Skin of body (tissue), 2 donors: ENCODE data around the gene TC2N. TPM values are rescaled to one million over a fixed set of nuclear protein-coding genes. Genes with fewer than 3 reads are reported as not detected.
"Not testable (repeated sequence)": the region's sequence is repeated elsewhere in the genome, so short reads cannot be mapped to it uniquely, and the experiment has no call there.

Experiments
- DNase-seq: peaks from one replicate; lab custom pipeline; 2025; lab: John Stamatoyannopoulos, UW
- total RNA-seq: library from RNA; depleted of rRNA; stranded (reverse); fragments of >200 nt; gene quantifications from one replicate; pipeline ENCODE4 v1.2.3, GENCODE V29; 2014

TC2N gene
- total RNA-seq, 1 donor from 2014 or later: 20.2 TPM

DNA sequence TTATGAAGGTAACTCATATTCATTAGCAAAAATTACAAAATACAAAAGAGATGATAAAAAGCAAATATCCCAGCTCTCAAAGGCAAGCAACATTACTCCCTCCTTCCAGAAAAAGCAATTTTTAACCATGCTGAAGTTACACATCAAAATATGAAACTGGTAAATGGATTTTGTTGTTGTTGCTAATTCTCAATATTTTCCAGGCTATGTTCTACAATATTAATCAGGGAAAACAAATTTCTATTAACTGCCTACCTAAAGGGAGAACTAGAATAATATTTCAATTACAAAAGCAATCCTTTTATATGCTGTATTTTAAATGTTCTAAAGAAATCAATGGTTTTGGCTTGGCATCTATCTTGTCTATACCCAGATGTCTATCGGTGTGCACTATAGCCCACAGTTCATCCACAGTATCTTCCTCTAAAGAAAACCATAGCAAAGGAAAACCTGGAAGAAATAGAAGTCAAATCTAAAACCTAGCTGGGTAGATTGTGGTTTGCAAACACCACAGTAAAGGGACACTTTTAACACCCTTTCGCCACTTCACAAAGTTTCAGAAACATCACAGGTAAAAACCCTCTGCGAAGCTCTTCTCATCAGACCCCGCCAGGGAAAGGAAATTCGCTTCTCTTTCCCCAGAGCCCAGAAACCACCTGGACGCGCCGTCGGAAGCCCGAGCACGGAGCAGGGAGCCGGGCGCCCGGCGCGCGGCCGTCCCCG is 32.0 kb downstream of the TC2N start:
- no peak for DNase-seq

DNA sequence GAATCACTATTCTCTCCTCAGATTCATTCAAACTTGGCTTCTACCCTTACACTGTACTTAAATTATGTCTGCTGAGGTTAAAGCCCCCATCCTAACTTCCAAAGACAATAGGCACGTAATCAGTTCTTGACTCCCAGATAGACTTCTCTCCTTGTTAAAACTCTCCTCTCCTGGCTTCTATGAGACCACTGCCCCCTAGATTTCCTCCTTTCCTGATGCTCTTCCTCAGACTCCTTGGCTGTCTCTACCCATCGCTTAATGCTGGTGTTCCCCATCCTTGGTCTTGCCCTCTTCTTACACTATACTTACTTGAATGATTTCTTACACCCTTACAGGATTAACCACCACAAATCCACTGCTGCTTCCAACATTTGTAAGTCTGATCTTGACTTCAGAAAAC is 32.8 kb downstream of the TC2N start:
- DNase-seq: no peak

DNA sequence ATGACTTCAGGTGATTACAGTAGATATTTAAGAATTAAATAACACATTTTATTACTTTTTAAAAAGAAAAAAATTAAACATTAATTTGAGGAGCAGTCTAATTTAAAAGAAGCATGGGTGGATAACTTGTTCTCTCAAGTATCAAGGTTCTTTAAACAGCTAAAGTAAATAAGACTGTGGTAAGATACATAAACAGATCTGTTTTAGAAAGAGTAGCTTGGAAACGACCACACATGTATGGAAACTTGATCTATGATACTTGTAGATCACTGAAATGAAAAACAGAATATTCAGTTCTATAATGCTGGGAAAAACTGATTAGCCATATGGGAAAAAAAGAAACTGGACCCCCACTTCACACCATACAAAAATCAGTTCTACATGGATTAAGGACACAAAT is 36.0 kb downstream of the TC2N start:
- DNase-seq: no peak

DNA sequence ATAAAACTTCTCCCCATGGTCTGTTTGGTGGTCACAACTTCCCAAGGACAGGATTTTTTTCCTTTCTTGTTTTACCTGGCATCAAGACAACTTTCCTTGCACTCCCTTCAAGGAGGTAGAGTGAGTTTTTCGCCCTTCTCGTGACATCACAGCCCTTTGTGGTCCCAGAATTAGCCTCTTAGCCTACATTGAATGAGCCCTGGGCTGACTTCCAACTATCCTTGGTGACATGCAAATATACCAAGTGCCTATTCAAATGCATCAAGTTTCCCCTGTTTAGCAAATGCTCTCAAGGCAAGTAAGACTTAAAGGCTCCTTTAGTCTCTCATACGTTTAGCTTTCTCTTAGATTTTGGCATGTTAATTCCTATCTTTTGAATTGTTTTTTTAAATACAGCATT is 36.6 kb downstream of the TC2N start:
- DNase-seq: no peak

DNA sequence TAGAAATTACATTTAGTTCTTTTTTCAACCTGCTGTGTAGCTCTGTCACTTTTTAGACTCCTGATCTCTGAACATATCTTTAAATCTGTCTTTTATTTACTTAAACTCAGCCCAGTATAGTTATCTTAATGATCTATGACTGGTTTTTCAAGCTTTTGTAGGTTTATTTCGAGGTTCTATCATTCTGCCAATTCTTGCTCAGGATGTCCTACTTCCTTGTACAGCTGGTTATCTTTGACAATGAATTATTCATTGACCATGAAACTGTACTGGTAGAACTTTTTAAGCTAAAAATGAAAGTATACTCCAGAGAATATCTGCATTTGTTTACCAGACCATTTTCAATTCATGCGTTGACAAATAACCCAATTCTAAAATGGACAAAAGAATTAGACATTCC is 37.8 kb downstream of the TC2N start:
- no peak for DNase-seq

DNA sequence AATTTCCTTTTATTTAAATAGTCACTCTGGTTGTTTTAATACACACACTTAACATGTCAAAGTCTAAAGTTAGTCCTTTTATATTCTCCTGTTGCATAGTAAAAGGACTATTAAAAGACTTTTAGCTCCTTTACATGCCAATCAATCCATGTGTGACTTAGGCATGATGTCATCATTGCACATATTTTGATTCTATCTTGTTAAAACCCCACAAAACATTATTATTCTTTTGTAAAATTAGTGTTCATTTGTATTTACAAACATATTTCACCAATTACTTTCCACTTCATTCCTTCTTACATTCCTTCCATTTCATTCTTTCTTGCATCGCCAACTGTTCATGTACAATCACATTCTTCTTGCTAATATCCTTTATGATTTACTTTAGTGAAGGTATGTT is 39.6 kb downstream of the TC2N start:
- no peak for DNase-seq

DNA sequence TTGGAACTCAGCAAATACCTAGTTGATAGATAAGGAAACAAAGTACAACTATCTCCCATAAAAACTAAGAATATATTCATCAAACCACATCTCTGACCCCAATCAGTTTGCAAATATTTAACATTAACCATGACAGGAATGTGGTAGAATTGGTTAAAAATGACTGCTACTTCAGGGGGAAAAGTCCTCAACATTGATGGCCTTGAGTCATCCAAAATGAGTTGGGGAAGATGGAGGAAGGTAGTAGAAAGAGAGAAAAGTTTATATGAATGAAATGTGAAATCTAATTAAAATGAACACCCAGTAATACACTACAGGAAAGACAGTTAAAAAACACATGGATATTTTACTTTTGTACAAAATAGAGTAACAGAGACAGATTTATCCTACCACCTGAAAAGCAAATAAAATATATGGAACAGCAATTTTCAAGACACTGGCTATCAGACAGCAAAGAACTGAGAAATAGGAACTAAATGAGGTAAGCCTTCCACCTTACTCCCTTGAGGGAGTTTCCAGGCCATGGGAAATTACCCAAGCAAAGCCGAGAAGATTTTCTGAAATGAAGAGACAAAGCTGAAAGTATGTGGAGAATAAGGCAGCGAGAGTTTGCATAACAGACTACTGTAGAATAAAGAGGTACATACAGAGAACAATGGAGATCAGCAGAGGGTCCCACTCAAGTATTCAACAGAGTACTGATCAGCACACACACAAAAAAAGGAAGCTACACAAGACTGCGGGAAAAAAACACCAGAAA is 49.6 kb downstream of the TC2N start:
- DNase-seq: no peak

DNA sequence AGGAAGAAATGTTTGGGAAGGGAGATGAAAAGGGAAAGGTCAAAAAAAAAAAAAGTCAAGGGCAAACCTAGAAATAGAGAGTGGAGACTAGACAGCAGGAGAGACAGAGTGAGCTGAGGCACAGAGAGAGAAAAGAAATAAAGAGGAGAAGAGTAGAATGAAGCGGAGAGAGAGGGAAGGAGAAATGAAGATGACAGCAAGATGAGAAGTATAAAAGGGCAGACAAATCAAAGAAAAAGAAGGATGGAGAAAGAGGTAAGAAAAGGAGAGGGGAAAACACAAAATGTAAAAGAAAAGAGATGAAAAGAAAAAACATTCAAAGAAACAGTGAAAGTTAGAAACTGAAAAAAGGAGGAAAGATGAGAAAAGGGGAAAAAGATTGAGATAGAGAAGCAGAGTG is 53.0 kb downstream of the TC2N start:
- DNase-seq: no peak

DNA sequence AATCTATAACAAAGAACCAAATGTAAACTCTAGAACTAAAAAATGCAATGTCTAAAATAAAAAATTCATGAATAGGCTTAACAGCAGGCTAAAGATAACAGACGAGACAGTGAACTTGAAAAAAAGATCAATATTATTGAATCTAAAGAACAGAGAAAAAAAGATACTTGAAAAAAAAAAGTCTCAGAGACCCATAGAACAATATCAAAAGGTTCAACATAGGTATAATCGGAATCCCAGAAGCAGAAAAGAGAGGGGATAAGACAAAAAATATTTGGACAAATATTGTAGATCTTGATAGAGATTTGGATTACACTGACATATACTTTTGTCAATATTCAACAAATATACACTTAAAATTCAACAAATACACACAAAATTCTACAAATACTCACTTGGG is 56.6 kb downstream of the TC2N start:
- no peak for DNase-seq

DNA sequence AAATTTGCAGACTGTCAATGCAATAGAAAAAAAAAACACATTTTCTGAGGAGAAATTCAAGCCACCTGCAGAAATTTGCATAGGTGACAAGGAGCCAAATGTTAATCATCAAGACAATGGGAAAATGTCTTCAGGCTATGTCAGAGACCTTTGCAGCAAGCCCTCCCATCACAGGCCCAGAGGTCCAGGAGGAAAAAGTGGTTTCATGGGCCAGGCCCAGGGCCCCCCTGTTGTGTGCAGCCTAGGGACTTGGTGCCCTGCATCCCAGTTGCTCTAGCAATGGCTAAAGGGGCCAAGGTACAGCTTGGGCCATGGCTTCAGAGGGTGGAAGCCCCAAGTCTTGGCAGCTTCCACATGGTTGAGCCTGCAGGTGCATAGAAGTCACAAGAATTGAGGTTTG is 60.6 kb downstream of the TC2N start:
- DNase-seq: no peak

DNA sequence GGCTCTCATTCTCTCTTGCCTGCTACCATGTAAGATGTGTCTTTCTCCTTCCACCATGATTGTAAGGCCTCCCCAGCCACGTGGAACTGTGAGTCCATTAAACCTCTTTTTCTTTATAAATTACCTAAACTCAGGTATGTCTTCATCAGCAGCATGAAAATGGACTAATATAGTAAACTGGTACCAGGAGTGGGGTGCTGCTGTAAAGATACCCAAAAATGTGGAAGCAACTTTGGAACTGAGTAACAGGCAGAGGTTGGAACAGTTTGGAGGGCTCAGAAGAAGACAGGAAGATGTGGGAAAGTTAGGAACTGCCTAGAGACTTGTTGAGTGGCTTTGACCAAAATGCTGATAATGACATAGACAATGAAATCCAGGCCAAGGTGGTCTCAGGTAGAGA is 61.2 kb downstream of the TC2N start:
- not testable (repeated sequence) for DNase-seq

DNA sequence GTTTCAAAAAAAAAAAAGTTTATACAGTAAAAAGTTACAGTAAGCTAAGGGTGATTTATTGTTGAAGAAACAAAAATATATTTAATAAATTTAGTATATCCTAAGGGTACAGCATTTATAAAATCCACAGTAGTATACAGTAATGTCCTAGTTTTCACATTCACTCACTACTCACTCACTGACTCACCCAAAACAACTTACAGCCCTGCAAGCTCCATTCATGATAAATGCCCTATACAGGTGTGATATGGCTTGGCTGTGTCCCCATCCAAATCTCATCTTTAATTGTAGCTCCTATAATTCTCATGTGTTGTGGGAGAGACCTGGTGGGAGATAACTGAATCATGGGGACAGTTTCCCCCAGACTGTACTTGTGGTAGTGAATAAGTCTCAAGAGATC is 61.7 kb downstream of the TC2N start:
- no peak for DNase-seq

DNA sequence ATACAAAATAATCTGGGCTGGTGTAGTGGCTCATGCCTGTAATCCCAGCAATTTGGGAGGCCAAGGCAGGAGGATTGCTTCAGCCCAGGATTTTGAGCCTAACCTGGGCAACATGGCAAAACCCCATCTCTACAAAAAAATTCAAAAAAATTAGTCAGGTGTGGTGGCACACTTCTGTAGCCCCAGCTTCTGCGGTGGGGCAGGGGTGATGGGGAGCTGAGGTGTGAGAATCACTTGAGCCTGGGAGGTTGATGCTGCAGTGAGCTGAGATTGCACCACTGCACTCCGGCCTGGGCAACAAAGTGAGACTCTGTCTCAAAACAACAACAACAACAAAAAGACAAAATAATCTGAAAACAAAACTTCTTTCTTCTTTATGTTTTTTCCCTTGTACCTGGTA is 66.0 kb downstream of the TC2N start:
- DNase-seq: no peak

DNA sequence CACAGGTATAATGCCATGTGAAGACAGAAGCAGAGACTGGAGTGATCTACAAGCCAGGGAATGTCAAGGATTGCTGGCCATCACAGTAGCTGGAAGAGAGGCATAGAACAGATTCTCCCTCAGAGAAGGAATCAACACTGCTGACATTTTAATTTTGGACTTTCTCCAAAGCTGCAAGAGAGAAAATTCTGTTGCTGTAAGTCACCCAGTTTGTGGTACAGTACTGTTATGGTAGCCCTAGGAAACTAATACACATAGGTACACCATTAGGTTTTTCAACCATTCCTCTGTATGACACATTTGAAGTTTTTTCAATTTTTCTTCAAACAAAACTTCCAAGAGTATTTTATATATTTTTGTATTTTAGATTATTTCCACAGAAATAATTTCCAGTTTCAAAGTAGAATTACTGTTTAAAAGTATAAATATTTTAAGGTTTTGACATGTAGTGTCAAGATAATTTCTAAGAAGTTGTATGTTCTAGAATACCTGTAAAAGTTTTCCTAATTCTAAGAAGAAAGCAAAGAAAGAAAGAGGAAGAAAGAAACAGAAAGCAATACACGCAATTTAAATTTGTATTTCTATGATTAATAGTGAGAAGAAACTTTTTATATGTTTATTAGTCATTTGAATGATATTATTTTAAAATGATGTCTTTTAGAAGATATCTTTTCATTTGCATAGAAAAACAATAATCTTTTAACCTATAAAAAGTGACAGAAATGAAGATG is 70.6 kb downstream of the TC2N start:
- no peak for DNase-seq

DNA sequence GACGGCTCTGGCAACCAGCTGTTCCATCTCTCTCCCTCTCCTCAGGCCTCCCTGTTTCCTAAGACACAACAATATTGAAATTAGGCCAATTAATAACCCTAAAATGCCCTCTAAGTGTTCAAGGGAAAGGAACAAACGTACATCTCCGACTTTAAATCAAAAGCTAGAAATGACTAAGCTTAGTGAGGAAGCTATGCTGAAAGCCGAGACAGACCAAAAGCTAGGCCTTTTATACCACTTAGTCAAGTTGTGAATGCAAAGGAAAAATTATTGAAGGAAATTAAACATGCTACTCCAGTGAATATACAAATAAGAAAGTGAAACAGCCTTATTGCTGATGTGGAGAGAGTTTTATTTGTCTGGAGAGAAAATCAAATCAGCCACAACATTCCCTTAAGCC is 73.6 kb downstream of the TC2N start:
- no peak for DNase-seq

DNA sequence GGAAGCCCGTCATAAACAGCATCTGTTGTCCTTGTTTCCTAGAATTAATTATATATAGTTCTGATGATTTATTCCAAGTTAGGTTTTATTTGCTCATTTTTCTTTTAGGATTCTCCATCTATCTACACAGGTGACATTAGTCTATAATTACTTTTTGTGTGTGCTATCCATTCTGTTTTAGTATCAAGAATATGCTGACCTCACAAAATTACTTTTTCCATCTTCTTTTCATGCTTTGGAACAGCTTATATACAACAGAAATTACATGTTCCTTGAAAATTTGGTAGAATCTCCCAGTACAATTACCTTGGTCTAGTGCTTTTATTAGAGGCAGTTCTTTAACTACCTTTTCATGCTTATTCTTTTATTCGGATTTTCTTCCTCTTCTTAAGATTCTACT is 81.1 kb downstream of the TC2N start:
- no peak for DNase-seq

DNA sequence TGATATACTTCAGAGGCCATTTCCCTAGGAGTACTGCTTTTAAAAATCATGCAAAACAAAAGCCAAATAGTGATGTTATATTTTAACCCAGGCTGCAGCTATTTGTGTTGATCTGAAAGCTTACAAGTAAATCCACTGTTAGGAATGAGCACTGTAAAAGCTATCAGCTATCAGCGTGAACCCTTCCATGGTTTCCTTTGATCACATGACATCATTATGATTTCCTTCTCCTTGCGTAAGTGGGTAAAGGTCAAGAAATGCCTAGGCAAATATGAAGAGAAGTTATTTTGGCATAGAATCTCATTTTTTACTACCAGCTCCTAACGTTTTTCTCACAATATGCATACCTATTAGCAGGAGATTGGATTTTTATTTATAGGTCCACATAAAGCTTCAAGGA is 86.9 kb downstream of the TC2N start:
- no peak for DNase-seq

DNA sequence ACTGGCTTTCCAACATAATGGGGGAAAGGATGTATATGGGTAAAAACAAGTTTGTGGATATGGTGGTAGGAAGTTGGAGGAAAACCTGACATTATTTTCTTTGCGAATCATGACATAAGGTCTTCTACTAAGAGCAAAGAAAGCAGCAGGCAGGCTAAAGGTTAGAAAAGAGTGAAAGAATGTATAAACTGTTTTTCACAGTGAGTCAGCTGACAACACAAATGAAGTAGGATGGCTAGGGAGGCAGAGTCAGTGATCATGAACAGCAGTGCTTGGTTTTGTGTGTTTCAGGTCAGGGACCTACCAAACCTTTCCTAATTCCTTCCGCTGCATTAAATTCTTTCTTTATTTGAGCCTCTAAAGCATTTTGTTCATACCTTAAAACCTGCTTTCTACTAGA is 89.1 kb downstream of the TC2N start:
- DNase-seq: no peak

DNA sequence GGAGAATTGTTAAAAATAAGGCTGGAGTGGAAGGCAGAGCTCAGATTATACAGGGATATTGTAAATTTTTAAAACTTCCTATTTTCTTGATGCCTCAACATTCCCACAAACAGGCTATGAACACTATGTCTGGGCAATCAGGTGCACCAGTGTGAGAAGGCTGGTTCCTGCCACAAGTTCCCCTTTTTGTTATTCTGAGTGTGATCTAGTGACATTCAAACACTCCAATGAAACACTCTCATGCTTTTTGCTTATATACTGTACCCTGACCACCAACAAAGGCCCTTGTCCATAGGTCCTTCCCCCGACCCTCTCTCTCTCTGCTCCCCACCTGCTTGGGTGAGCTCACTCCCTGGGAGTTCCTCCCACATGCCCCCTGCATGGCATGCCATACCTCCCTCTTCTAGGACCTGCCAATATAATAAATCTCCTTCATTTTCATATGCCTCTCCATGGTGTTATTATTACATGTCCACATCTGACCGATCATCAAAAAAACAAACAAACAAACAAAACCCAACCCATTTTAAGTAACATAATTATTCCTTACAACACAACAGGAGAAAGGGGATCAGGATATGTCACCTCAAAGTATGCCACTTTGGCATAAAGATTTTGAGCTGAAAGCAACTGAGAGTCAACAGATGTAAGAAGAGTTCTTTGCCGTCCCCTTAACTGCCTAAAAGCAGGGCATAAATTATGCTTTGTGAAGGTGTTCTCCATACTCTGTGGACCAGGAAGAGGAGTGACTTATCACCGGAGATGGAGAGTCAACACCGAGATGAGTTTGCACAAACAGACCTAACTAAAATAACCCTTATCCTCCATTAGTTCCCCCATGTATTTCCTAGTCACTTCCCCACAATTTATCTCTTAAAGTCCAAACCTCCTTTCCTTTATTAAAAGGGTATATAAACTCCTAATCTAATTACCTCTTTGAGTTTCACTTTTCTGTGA is 92.9 kb downstream of the TC2N start:
- no peak for DNase-seq

DNA sequence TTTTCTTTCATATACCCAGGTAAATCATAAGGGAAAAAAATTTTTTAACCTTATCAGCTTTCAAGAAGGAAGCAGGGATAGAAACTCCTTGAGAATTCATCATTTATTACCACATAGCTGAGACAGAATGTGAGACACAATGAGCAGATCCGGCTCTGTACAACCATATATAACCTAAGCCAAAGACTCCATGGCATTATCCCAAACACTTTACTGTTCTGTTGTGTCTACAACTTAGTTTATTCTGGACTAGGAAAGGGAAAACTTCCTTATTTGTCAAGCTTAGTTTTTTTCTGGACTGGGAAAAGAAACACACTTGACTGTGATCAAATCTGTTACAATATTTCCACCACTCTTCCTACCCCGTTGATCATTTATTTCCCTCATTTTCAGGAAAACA is 97.2 kb downstream of the TC2N start:
- no peak for DNase-seq

DNA sequence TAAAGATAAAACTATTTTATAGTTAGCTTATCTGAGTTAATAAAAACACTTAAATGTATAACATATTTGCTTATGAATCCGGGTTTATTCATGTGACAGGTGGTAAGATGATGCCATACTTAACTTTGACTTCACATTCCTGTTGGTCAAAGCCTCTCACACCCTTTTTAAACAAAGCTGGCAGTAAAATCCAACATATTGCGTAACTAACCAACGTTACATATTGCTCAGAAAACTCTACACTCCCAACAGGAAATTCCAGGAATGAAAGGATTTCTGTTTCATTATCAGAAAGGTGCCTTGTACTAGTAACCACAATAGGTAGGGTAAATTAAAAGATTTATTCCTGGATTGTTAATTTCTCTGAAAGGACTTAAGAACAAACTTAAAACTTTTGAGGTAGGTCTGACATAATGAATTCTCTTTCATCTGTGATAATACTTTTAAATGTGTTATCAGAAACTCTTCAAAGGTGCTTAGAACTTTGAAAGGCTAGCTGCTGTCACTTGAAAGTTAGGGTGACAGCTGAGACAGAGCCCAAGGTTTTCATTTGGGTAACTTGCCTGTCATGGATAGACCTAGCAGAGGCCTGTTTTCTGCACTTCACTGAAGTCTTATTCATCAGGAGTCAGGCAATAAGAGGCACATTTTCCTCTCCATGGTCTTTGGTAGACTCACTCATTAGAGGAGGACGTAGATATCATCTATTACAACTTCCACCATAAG is 111.6 kb downstream of the TC2N start:
- no peak for DNase-seq
